WTC11 (cell line): ENCODE results near the gene TRIM59. TPM values are rescaled to one million over a fixed set of nuclear protein-coding genes. Genes with fewer than 3 reads are reported as not detected.
A peak's percentile ranks its signal among the peaks of the same experiment; 100 is the strongest.

Source experiments
- ATAC-seq: fragments of 200-7000 bp; cut with Tn5 transposase; 2 replicates; pipeline ENCODE4 v1.10.0; 2021; ENCODE audit warnings: mild to moderate bottlenecking, moderate library complexity
- CTCF ChIA-PET: fragments of 300-600 bp; sonication (Branson Sonifier 250); formaldehyde crosslinking; loops from one replicate; lab custom pipeline; 2021; ENCODE audit warnings: antibody characterized with exemption; lab: Charles Lee
- POLR2A ChIA-PET: fragments of 350-600 bp; sonication (Branson Sonifier 250); formaldehyde crosslinking; loops from one replicate; lab custom pipeline; 2021; ENCODE audit warnings: antibody characterized with exemption; lab: Charles Lee
- DNase-seq: peaks from one replicate; pipeline ENCODE4 v3.0.0; 2021; ENCODE audit warnings: low spot score
- H3K27ac Mint-ChIP-seq: 2 replicates; pipeline ENCODE4 v1.8.0; 2021; ENCODE audit warnings: mixed read lengths
- H3K27me3 Mint-ChIP-seq: 2 replicates; pipeline ENCODE4 v1.8.0; 2021; ENCODE audit warnings: low read depth, mild to moderate bottlenecking, moderate library complexity, mixed read lengths
- H3K36me3 Mint-ChIP-seq: 2 replicates; pipeline ENCODE4 v1.8.0; 2021; ENCODE audit warnings: mixed read lengths
- H3K4me1 Mint-ChIP-seq: 2 replicates; pipeline ENCODE4 v1.8.0; 2022; ENCODE audit warnings: mixed read lengths
- H3K4me3 Mint-ChIP-seq: 2 replicates; pipeline ENCODE4 v1.8.0; 2021; ENCODE audit warnings: mild to moderate bottlenecking, moderate library complexity, mixed read lengths
- H3K9me3 Mint-ChIP-seq: 2 replicates; pipeline ENCODE4 v1.8.0; 2021; ENCODE audit warnings: mixed read lengths
- CBFB ChIP-seq: sonication (generic); formaldehyde crosslinking; IDR thresholded peaks from 2 replicates; pipeline ENCODE4 v1.8.1; 2022; ENCODE audit warnings: mild to moderate bottlenecking, low read depth, missing genetic modification reagents
- ESRRA ChIP-seq: sonication (generic); formaldehyde crosslinking; IDR thresholded peaks from 2 replicates; pipeline ENCODE4 v1.8.1; 2022; ENCODE audit warnings: mild to moderate bottlenecking, missing genetic modification reagents, borderline replicate concordance
- ETV6 ChIP-seq: sonication (generic); formaldehyde crosslinking; IDR thresholded peaks from 2 replicates; pipeline ENCODE4 v1.8.1; 2022; ENCODE audit warnings: mild to moderate bottlenecking, missing genetic modification reagents
- FOXK1 ChIP-seq: sonication (generic); formaldehyde crosslinking; IDR thresholded peaks from 2 replicates; pipeline ENCODE4 v1.8.0; 2022; ENCODE audit warnings: mild to moderate bottlenecking, moderate library complexity, missing genetic modification reagents
- GRHL2 ChIP-seq: fragments of 250-450 bp; sonication (Bioruptor Pico); IDR thresholded peaks from 2 replicates; pipeline ENCODE4 v1.8.0; 2022; ENCODE audit warnings: mild to moderate bottlenecking, moderate library complexity; ENCODE audit not compliant: insufficient replicate concordance, severe bottlenecking
- MYBL2 ChIP-seq: sonication (generic); formaldehyde crosslinking; IDR thresholded peaks from 2 replicates; pipeline ENCODE4 v1.8.1; 2023; ENCODE audit warnings: mild to moderate bottlenecking, moderate library complexity, missing genetic modification reagents
- NR1H2 ChIP-seq: sonication (generic); formaldehyde crosslinking; IDR thresholded peaks from 2 replicates; pipeline ENCODE4 v1.9.0; 2021; ENCODE audit warnings: mild to moderate bottlenecking, moderate library complexity, missing genetic modification reagents
- NR3C1 ChIP-seq: sonication (generic); formaldehyde crosslinking; conservative IDR thresholded peaks from 2 replicates; pipeline ENCODE4 v1.8.1; 2023; ENCODE audit warnings: low read depth, mild to moderate bottlenecking, missing genetic modification reagents
- SMAD3 ChIP-seq: sonication (generic); formaldehyde crosslinking; IDR thresholded peaks from 2 replicates; pipeline ENCODE4 v1.8.0; 2022; ENCODE audit warnings: missing genetic modification reagents, mild to moderate bottlenecking, borderline replicate concordance
- SMAD4 ChIP-seq: sonication (generic); formaldehyde crosslinking; IDR thresholded peaks from 2 replicates; pipeline ENCODE4 v1.8.0; 2022; ENCODE audit warnings: mild to moderate bottlenecking, missing genetic modification reagents
- SP1 ChIP-seq: sonication (generic); formaldehyde crosslinking; conservative IDR thresholded peaks from 2 replicates; pipeline ENCODE4 v1.8.1; 2022; ENCODE audit warnings: missing genetic modification reagents
- TEAD1 ChIP-seq: sonication (generic); formaldehyde crosslinking; IDR thresholded peaks from 2 replicates; pipeline ENCODE4 v1.8.0; 2022; ENCODE audit warnings: mild to moderate bottlenecking, missing genetic modification reagents
- TP53 ChIP-seq: sonication (generic); formaldehyde crosslinking; IDR thresholded peaks from 2 replicates; pipeline ENCODE4 v1.8.1; 2023; ENCODE audit warnings: mild to moderate bottlenecking, missing genetic modification reagents
- ZNF317 ChIP-seq: sonication (generic); formaldehyde crosslinking; IDR thresholded peaks from 2 replicates; pipeline ENCODE4 v1.8.1; 2023; ENCODE audit warnings: low read depth, mild to moderate bottlenecking, moderate library complexity, missing genetic modification reagents, borderline replicate concordance
- total RNA-seq: library from RNA; stranded (reverse); gene quantifications from 3 replicates; pipeline ENCODE4 v1.2.3, GENCODE V29; 2021
- TF ChIP-seq, protein P1 (sequence below): sonication (generic); formaldehyde crosslinking; IDR thresholded peaks from 2 replicates; pipeline ENCODE4 v1.8.0; 2022; ENCODE audit warnings: missing genetic modification reagents
- TF ChIP-seq, protein P2 (sequence below): sonication (generic); formaldehyde crosslinking; IDR thresholded peaks from 2 replicates; pipeline ENCODE4 v1.8.0; 2022; ENCODE audit warnings: mild to moderate bottlenecking, missing genetic modification reagents
- TF ChIP-seq, protein P3 (sequence below): sonication (generic); formaldehyde crosslinking; IDR thresholded peaks from 2 replicates; pipeline ENCODE4 v1.8.1; 2023; ENCODE audit warnings: mild to moderate bottlenecking, missing genetic modification reagents, borderline replicate concordance
- TF ChIP-seq, protein P4 (sequence below): sonication (generic); formaldehyde crosslinking; IDR thresholded peaks from 2 replicates; pipeline ENCODE4 v1.8.1; 2023; ENCODE audit warnings: mild to moderate bottlenecking, missing genetic modification reagents, moderate library complexity
- TF ChIP-seq, protein P5 (sequence below): sonication (generic); formaldehyde crosslinking; conservative IDR thresholded peaks from 2 replicates; pipeline ENCODE4 v1.8.1; 2023; ENCODE audit warnings: mild to moderate bottlenecking, low read depth, missing genetic modification reagents, moderate library complexity

TRIM59 gene
- total RNA-seq, 1 experiment from 2014 or later = 32.4 TPM

DNA sequence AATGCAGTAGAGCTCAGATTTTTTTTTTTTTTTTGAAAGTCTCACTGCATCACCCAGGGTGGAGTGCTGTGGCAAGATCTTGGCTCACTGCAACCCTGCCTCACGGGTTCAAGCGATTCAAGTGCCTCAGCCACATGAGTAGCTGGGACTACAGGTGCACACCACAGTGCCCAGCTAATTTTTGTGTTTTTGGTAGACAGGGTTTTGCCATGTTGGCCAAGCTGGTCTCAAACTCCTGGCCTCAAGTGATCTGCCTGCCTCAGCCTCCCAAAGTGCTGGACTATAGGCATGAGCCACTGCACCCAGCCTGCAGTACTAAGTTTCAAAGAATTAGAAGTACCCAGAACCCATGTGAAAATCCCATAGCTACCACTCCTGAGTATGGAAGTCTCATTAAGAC, 14.5 kb downstream of the TRIM59 start (continued):
- TF ChIP-seq, protein P1, sequence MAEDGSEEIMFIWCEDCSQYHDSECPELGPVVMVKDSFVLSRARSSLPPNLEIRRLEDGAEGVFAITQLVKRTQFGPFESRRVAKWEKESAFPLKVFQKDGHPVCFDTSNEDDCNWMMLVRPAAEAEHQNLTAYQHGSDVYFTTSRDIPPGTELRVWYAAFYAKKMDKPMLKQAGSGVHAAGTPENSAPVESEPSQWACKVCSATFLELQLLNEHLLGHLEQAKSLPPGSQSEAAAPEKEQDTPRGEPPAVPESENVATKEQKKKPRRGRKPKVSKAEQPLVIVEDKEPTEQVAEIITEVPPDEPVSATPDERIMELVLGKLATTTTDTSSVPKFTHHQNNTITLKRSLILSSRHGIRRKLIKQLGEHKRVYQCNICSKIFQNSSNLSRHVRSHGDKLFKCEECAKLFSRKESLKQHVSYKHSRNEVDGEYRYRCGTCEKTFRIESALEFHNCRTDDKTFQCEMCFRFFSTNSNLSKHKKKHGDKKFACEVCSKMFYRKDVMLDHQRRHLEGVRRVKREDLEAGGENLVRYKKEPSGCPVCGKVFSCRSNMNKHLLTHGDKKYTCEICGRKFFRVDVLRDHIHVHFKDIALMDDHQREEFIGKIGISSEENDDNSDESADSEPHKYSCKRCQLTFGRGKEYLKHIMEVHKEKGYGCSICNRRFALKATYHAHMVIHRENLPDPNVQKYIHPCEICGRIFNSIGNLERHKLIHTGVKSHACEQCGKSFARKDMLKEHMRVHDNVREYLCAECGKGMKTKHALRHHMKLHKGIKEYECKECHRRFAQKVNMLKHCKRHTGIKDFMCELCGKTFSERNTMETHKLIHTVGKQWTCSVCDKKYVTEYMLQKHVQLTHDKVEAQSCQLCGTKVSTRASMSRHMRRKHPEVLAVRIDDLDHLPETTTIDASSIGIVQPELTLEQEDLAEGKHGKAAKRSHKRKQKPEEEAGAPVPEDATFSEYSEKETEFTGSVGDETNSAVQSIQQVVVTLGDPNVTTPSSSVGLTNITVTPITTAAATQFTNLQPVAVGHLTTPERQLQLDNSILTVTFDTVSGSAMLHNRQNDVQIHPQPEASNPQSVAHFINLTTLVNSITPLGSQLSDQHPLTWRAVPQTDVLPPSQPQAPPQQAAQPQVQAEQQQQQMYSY = no peak
- TF ChIP-seq MYBL2 (CRISPR knock-in tag) (no peak), ESRRA (CRISPR knock-in tag) (no peak), GRHL2 (no peak), ETV6 (CRISPR knock-in tag) (no peak), NR3C1 (CRISPR knock-in tag) (no peak)
- TF ChIP-seq, protein P2, sequence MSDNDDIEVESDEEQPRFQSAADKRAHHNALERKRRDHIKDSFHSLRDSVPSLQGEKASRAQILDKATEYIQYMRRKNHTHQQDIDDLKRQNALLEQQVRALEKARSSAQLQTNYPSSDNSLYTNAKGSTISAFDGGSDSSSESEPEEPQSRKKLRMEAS (CRISPR knock-in tag) = no peak
- TF ChIP-seq, protein P3, sequence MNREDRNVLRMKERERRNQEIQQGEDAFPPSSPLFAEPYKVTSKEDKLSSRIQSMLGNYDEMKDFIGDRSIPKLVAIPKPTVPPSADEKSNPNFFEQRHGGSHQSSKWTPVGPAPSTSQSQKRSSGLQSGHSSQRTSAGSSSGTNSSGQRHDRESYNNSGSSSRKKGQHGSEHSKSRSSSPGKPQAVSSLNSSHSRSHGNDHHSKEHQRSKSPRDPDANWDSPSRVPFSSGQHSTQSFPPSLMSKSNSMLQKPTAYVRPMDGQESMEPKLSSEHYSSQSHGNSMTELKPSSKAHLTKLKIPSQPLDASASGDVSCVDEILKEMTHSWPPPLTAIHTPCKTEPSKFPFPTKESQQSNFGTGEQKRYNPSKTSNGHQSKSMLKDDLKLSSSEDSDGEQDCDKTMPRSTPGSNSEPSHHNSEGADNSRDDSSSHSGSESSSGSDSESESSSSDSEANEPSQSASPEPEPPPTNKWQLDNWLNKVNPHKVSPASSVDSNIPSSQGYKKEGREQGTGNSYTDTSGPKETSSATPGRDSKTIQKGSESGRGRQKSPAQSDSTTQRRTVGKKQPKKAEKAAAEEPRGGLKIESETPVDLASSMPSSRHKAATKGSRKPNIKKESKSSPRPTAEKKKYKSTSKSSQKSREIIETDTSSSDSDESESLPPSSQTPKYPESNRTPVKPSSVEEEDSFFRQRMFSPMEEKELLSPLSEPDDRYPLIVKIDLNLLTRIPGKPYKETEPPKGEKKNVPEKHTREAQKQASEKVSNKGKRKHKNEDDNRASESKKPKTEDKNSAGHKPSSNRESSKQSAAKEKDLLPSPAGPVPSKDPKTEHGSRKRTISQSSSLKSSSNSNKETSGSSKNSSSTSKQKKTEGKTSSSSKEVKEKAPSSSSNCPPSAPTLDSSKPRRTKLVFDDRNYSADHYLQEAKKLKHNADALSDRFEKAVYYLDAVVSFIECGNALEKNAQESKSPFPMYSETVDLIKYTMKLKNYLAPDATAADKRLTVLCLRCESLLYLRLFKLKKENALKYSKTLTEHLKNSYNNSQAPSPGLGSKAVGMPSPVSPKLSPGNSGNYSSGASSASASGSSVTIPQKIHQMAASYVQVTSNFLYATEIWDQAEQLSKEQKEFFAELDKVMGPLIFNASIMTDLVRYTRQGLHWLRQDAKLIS (CRISPR knock-in tag) = no peak

DNA sequence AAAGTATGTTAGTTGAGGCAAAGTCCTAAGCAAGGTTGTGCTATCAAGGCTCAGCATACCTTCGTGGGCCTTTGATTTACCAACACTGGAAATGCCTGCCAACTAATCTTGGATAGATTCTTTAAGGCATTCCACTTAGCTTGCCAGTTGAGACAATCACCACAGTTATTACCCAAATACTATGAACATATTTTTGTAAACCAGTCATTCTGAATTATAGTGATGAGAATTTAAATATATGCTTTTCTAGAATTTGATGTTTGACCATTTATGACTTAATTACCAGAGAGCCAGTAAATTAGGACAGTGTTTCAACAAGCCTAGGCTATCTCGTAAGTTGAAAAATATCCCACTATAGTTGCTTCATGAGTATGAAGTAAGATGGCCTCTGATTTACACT, 15.5 kb downstream of the TRIM59 start:
- no peak overlapping the region for H3K27ac Mint-ChIP-seq
- H3K4me1 Mint-ChIP-seq = peaks cover 8% of the 10 kb centered on the region; the same call in 1 of the 2 replicates
- ATAC-seq = no peak
- H3K9me3 Mint-ChIP-seq = no peaks in the 10 kb centered on the region
- CTCF ChIA-PET = no interaction called here
- no peak for TF ChIP-seq SMAD4 (CRISPR knock-in tag)
- TF ChIP-seq, protein P4, sequence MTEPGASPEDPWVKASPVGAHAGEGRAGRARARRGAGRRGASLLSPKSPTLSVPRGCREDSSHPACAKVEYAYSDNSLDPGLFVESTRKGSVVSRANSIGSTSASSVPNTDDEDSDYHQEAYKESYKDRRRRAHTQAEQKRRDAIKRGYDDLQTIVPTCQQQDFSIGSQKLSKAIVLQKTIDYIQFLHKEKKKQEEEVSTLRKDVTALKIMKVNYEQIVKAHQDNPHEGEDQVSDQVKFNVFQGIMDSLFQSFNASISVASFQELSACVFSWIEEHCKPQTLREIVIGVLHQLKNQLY = no peak
- TF ChIP-seq, all 79 proteins: peak for 0
- DNase-seq = no peak
- no peaks in the 10 kb centered on the region for H3K27me3 Mint-ChIP-seq
- H3K36me3 Mint-ChIP-seq = peaks cover 67% of the 10 kb centered on the region
- no peak overlapping the region for H3K4me3 Mint-ChIP-seq
- POLR2A ChIA-PET = interaction anchor here (3.6 kb wide), 1 partner anchor 15 kb away, joined by 12 read pairs; the partner anchor contains the start of gene TRIM59

DNA sequence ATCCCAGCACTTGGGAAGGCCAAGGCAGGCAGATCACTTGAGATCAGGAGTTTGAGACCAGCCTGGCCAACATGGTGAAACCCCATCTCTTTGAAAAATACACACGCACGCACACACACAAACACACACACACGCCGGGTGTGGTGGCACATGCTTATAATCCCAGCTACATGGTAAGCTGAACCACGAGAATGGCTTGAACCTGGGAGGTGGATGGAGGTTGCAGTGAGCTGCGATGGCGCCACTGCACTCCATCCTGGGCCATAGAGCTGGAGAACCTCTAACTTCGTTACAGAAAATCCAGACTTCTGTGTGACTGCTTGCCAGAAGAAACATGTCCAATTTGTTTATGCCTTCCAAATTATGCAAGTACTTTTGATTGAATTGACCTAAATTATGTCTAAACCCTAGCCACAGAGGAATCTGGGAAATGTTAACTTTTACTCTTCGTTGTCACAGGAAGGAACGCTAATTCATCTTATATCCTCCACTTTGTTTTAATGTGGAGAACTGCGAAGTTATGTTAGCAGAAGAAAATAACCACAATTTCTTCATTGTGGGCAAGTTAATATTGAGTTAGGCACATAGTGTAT, 21.7 kb downstream of the TRIM59 start:
- POLR2A ChIA-PET = no interaction called here
- DNase-seq = no peak
- TF ChIP-seq TP53 (no peak), TEAD1 (CRISPR knock-in tag) (no peak), SMAD4 (CRISPR knock-in tag) (no peak), SMAD3 (CRISPR knock-in tag) (no peak), NR1H2 (CRISPR knock-in tag) (no peak), ZNF317 (CRISPR knock-in tag) (no peak), FOXK1 (CRISPR knock-in tag) (no peak), SP1 (CRISPR knock-in tag) (no peak), CBFB (no peak)
- TF ChIP-seq, protein P5, sequence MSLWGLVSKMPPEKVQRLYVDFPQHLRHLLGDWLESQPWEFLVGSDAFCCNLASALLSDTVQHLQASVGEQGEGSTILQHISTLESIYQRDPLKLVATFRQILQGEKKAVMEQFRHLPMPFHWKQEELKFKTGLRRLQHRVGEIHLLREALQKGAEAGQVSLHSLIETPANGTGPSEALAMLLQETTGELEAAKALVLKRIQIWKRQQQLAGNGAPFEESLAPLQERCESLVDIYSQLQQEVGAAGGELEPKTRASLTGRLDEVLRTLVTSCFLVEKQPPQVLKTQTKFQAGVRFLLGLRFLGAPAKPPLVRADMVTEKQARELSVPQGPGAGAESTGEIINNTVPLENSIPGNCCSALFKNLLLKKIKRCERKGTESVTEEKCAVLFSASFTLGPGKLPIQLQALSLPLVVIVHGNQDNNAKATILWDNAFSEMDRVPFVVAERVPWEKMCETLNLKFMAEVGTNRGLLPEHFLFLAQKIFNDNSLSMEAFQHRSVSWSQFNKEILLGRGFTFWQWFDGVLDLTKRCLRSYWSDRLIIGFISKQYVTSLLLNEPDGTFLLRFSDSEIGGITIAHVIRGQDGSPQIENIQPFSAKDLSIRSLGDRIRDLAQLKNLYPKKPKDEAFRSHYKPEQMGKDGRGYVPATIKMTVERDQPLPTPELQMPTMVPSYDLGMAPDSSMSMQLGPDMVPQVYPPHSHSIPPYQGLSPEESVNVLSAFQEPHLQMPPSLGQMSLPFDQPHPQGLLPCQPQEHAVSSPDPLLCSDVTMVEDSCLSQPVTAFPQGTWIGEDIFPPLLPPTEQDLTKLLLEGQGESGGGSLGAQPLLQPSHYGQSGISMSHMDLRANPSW (CRISPR knock-in tag) = no peak

More for the DNA sequence above, 21.7 kb downstream of the TRIM59 start:
- CTCF ChIA-PET = no interaction called here
- Mint-ChIP-seq H3K36me3 (peaks cover 87% of the 10 kb centered on the region), H3K4me1 (no peaks in the 10 kb centered on the region), H3K27me3 (no peaks in the 10 kb centered on the region), H3K4me3 (no peak overlapping the region), H3K9me3 (no peaks in the 10 kb centered on the region), H3K27ac (0 out of 2 replicates have a peak overlapping the region, but pooled peaks have one; percentile 36)
- no peak for ATAC-seq
